NCI-H2171 (cell line): Measurements from ENCODE around the gene TBXA2R.
"Not testable (repeated sequence)": the region's sequence is repeated elsewhere in the genome, so short reads cannot be mapped to it uniquely, and the experiment has no call there.

Source experiments
- DNase-seq: peaks from one replicate; lab custom pipeline; 2025; lab: John Stamatoyannopoulos, UW

The TBXA2R gene

DNA sequence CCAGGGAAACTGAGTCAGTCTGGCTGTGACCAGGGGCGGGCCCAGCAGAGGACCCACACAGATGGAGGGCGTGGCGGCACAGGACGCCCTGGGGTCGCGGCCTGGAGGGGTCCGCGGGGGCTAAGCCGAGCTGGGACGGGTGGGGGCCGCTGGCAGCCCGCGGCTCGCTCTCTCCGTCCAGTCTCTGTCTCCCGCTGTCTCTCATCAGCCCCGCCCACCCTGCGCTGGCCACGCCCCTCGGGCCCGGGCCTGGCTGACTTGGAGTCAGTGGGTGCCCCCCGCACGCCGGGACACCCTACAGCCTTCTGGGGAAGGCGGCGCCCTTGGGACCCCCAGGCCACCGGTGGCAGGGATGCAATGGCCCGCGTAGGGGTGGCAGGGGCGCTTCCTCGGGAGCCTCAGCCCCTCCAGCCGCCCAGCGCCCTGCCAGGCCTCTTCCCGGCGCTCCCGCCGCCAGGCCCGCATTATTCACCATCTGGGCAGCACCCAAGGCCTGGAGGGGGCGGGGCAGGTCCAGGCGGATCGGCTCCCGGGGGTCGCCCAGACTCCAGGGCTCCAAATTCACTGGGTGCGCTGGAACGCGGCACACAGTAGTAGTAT is at the start of gene TBXA2R:
Gene TBXA2R, minus strand, starts transcription at position 186 of the 600 bp plus-strand sequence. CDS start 6,241 bp downstream, outside the sequence.
- DNase-seq, result no peak

DNA sequence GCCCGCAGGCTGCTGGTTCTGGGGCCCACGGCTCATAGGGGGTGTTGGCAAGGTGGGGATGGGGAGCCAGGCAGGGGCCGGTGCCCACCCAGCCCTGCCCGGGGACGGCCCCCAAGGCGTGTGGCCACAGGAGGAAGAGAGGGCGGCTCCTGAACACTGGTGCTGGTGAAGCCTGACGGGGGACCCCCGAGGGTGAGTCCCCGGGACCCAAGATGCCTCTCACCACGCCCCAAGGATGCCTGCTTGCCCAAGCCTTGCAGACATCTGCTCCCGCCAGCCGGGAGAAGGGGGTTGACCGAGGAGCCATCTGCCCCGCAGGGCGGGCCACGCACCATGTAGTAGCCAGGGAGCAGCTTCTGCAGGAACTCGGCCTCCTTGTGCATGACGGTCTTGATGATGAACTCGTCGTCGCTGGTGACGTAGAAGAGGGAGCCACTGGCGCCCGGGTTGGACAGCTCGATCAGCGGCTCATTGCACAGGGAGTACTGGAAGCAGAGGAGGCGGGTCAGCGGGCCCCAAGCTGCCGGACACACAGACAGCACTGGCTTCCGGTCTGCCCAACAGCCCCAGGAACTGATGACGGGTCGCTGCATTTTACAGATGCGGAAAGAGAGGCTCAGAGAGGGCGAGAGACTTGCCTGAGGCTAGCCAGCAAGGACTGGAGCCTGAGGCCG is 49.5 kb upstream of the TBXA2R start:
- peak; percentile 66 for DNase-seq

DNA sequence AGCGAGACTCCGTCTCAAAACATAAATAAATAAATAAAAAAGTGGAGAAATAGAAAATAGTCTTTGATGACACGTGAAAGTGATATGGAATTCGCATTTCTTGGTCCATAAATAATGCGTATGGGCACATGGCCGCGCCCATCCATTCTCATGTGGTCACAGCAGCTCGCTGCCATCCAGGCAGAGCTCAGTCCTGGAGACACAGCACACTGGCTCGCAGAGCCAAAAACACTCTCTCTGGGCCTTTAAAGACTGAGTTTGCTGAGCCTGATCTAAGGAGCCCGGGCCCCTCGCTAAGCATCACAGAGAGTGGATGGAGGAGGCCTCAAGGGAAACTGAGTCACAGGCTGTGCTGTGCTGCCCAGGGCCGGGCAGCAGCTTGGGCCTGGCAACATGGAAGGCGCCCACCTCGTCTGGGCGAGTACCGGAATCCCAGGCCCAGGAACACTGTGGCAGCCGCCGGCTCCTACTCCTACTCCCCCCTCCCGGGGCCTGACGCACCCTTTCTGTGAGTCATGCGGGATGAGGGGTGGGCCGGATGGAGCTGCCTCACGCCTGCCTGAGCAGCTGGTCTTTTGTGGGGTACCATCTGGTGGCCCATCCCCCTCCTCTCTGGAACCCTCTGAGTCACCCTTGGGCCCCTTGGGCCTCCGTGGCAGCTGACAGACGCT is 48.9 kb upstream of the TBXA2R start:
- peak; percentile 96 for DNase-seq

DNA sequence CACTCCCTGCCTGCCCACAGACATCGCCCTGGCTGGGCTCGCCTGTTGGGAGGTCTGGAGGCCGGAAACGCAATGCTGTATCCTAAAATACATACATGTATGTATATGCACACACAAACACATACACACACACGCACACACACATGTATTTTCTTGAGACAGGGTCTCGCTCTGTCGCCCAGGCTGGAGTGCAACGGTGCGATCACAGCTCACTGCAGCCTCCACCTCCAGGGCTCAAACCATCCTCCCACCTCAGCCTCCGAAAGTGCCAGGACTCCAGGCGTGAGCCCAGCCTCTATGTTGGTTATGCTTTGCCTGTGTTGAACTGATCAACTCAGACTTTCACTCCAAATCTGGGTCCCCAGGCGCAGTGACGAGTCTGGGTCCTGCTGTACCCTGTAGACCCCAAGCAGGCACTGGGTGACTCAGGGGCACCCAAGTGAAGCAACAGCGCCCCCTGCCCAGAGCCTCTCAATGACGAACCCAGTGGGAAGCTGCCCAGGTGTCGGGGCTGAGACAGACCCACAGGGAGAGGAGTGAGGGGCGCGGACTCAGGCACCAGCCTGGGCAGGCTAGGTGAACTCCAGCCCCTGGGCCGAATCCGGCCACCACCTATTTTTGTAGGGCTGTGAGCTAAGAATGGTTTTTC is 47.3 kb upstream of the TBXA2R start:
- no peak for DNase-seq

DNA sequence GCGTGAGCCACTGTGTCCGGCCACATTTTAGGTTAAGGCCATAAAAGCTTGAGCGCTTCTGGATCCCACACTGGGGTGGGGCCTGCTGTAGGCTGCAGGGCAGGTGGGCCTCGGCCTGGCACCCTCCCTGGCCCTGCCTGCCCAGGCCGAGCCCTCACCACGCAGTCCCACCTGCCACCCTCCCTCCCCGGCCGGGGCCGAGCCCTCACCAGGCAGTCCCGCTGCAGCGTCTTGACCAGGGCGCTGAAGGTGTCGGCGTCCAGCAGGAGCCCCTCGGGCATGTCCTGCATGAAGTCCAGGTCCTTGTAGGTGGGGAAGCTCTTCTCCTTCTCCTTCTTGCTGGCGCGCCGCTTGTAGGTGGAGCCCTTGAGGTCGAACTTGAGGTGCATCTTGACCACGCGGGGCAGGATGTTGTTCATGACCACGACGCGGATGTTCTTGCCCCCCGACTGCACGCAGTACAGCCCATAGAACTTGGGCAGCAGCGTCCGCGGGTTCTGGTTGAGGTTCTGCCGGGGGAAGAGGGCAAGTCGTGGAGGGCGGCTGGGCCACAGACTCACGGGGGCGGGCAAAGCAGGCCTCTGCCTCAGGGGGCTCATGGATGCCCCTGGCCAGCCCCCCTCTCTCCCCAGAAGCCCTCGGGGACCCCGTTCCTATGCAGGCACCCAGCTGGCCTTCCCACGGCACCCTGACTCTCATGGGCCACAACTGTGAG is 46.6 kb upstream of the TBXA2R start:
- DNase-seq, result no peak

DNA sequence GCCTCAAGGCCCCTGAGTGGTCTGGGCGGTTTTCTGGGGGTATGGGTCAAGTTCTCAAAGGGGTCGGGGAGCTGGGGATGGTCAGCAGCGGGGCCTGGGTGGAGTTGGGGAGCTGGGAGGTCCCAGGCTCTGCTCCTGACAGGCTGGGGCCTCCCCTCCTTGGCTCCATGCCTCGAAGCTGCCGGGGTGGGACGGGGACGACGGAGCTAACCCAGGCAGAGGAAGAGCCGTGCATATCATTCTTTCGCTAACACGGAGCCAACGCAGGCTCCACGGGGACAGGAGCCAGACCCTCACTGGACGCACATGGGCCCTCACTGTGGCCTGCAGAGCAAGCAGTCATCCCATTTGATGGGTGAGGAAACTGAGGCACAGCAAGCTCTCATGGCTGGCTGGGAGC is 45.7 kb upstream of the TBXA2R start:
- DNase-seq, result no peak

DNA sequence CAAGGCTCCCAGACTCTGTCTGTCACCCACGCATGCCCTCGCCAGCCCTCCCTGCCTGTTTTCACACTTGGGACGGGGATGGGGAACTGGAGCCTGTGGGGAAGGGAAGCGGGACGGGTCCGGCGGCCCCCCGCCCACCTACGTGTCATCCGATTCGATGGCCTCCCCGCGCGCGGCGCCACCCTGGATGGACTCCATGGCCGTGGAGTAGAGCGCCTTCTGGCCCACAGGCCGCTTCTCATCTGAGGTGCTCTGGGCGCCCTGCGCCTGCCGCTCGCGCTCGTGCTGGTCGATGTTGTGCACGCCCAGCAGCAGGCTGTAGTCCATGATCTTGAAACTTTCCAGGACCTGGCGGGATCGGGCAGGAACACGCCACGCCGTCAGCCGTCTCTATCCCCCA is 45.0 kb upstream of the TBXA2R start:
- no peak for DNase-seq

DNA sequence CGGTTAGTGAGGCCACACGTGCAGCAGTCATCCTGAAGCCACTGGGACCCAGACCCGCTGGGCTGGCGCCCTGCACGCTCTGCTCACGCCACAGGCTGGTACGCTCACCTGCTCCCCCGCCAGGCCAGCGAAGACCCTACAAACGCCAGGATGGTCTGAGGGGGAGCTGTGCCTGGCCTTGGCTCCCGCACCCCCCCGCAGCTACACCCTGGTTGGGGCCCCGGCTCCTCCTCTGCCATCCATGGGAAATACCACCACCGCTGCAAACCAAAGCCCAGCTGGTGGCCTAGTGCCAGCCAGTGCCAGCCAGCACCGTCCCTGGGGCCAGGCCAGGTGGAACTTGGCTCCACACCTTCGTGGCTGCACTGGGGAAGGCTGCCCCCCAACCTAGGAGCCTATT is 43.2 kb upstream of the TBXA2R start:
- DNase-seq, result no peak

DNA sequence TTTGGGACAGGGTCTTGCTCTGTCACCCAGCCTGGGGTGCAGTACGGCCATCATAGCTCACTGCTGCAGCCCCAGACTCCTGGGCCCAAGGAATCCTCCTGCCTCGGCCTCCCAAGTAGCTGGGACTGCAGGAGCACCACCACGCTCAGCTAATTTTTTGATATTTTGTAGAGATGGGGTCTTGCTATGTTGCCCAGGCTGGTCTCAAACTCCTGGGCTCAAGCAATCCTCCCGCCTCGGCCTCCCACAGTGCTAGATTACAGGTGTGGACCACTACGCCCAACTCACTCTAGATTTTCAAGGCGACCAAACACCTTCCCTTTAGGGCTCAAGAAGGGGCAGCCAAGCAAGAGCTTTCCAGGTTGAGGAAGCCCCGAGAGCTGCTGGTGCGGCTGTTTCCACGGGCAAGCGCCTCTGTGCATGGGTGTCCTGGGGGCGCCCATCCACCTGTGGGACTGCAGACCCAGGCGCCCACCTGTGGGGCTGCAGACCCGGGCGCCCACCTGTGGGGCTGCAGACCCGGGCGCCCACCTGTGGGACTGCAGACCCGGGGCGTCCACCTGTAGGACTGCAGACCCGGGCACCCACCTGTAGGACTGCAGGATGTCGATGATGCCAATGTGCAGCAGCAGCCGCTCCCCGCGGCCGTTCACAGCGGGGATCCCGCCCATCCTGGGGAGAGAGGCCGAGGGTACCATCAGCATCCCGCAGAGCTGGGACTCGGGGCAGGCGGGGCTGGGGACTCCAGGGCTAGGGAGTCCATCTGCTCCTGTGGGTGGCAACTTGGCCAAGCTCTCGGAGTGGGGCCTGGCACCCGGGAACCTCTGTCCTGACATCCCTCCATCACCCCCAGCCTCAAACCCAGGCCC is 41.6 kb upstream of the TBXA2R start:
- no peak for DNase-seq

DNA sequence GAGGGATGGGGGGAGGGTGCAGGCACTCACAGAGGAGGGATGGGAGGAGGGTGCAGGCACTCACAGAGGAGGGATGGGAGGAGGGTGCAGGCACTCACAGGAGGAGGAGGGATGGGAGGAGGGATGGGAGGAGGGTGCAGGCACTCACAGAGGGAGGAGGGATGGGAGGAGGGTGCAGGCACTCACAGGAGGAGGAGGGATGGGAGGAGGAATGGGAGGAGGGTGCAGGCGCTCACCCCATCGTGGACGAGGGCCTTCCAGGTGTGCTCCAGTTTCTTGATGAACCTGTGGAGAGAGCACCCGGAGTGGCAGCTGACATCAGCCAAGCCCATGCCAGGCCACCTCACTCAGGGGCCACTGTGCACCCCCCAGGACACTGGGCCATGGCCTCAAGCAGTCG is 40.4 kb upstream of the TBXA2R start:
- DNase-seq, result not testable (repeated sequence)

DNA sequence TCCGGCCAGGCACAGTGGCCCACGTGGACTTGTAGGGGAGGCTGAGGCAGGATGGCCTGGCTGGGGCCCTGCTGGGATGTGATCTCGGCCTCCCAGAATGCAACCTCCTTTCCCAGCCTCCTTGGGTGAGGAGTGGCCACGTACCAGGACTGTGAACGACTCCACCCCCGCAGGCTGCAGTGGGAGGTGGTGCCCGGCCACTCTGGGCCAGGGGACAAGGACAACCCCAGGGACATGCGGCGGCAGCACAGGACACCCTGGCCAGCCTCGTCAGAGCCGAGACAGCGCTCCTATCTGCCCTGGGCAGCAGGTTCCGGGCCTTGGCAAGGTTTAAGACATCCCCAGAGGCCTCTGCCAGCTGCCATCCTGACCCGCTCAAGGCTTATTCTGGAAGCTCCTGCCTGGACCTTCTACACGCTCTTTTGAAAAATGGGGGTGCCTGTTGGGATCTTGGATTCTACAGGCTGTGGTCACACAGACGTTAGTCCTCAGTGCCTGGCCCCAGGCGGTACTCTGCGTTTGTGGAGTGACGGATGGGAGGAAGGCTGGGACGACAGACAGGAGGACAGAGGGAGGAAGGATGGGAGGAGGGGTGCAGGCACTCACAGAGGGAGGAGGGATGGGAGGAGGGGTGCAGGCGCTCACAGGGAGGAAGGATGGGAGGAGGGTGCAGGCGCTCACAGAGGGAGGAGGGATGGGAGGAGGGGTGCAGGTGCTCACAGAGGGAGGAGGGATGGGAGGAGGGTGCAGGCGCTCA is 39.8 kb upstream of the TBXA2R start:
- DNase-seq, result no peak

DNA sequence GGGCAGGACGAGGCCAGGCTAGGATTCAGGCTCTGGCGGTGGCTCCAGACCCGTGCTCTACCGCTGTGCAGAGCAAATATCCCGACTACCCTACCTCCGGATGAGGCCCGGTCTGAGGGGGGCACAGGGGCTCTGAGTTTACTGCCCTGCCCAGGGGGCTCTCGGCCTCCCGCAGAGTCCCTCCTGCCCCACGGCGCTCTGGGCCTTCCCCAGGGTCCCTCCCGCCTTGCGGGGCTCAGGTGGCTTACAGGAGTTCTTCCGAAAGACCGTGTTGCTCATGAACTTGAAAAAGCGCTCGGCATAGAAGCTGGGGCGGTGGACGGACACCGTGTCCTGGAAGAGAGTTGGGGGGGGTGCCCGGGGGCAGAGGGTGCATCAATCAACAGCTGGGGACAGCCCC is 39.1 kb upstream of the TBXA2R start:
- DNase-seq, result no peak

DNA sequence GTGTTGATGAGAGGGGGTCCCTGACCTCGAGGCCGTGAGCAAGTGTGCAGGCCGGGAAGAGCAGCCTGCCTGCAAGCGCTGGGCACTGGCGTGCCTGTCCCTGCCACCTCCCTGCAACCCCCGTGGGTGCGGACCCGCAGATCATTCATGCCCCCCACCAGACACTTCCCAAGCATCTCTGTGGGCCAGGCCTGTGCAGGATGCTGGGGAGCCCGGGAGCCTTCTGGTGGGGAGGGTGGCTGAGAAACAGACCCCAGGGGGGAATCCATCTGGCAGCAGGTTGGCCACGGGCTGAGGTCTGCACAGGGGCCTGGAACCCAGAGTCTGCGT is 38.4 kb upstream of the TBXA2R start:
- DNase-seq, result no peak

DNA sequence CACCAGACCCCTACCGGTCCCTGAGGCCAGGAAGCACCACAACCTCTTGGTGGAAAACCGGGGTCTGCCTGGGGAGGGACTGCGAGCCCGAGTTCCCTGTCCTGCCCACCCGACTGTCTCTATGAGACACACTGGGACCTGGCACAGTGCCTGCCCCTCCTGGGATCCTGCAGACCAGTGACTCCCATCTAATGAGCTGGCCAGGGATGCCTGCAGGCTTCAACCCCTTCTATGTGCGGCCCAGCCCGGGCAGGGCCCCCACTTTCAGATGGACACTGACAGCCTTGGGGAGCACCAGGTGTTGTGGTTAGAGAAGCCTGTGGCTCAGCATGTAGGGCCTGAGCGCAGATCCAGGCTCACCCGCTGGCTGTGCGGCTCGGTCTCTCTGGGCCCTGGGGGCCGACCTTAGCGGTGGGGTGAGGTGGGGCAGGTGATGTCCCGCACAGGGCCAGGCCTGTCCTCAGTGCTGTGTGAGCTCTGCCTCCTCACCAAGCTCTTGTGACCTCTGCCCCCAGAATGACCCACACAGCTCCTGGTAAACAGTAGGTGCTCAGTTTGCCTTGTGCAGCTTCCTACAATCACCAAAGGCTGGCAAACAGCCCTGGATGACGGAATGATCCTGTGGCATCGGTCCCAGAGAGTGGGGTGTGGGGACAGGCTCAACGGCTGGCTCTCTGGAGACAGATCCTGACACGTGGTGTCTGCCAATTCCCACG is 37.8 kb upstream of the TBXA2R start:
- peak; percentile 19 for DNase-seq

DNA sequence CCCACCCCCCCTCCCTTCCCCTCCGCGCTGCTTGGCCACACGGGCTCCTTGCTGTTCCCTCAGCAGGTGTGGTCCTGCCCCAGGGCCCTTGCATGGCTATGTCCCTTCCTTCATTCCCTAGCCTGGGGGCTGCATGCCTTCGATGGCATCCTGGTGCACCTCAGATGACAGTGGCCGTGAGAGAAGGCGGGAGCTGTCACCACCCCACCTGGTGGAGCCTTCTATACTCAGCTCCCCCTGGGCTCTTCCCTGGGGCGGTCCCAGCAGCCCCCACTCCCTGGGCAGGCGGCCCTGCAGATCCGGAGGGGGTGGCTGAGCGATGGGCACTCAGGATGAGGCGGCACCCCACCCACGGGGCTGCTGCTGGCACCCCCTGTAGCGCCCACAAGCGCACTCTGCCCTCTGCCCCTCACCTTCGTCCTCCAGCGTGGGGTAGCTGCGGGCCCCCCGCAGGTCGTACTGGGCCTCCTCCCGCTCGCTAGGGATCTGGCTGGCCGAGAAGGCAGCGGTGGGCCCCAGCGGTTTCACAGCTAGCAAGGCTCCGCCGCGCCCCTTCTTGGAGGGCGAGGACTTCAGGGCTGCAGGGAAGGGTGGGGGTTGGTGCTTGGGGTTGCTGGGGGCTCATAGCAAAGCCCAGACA is 37.1 kb upstream of the TBXA2R start:
- no peak for DNase-seq

DNA sequence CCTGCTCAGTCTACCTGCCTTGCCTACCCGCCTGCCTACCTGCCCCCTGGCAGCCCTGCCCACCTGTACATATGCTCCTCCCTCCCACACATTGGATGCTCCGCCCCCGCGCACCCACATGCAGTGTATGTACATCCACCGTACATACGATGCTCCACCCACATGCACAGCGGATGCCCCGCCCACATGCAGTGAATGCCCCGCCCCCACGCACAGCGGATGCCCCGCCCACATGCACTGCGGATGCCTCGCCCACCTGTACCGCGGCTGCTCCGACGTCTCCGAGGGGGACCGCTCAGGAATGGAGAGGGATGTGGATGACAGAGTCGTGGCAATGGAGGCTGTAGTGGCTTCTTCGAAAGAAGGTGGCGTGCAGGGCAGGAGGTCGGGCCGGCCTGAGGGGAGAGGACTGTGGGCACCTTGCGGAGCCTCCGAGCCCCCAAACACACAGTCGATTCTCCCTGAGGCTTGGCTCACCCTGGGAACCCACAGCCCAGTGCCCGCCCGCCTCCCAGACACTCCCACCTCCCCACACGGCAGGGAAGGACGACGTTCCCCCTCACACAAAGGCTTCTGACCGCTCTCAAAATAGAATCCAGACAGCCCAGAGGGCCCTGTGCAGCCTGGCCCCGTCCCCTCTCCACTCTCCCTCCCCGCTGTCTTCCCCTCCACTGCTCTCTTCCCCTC is 36.5 kb upstream of the TBXA2R start:
- DNase-seq, result no peak

DNA sequence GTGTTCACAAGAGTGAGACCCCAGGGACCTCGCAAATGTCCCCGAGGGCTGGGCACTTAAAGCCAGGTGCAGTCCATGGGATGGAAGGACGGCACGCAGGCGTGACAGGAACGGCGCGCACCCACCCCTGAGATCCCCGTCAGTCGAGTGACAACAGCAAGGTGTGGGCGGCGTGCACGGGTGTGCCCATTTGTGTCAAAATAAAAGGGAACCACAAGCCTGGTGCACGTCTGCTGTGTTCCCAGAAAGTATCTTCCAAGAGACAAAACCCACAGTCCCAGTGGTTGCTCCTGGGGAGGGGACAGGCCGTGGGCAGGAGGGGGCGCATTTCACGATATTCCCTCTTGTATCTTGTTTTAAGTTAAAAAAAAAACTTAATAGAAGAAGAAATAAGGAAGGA is 35.6 kb upstream of the TBXA2R start:
- DNase-seq, result no peak

DNA sequence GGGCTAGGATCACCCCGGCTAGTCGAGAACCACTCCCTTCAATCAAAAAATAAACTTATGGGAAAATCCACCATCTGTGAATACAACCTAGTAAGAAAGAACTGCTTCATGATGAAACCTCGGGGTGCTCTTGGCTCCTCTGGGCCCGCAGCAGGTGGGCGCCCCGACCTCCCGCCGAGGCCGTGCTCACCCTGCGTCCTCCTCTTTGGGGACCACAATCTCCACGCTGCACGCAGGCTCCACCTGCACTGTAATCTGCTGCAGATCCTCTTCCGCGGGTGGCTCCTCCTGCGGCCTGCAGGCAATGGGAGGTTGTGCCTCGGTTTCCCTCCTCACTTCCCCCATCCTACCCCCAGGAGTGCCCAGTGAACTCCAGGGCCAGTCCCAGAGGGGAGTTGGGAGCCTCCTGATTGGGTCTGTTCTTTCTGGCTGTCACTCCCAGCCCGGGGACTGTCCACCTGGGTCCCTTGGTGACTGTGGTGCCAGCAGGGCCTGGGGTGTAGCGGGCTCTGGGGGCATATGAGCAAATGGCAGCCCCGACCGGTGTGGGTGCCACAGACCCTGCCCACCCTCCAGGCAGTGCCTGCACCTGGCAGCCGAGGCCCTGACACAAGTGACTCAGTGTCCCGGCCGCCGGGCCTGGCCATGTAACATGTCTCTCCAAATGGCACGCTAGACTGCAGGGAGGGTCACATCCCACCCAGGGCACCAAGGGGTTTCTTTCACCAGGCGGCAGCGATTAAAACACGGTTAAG is 35.0 kb upstream of the TBXA2R start:
- no peak for DNase-seq
